Kidney capillary endothelial cell (primary cell): ENCODE data around the gene TRPC3.
"Not testable (repeated sequence)": the region's sequence is repeated elsewhere in the genome, so short reads cannot be mapped to it uniquely, and the experiment has no call there.

Source experiments
- DNase-seq: peaks from one replicate; pipeline ENCODE4 v3.0.0-alpha.2; 2018; ENCODE audit warnings: low spot score

The TRPC3 gene

GRCh38 chr4:121946644-121947043, 5.2 kb downstream of the TRPC3 start:
- no peak for DNase-seq

DNA sequence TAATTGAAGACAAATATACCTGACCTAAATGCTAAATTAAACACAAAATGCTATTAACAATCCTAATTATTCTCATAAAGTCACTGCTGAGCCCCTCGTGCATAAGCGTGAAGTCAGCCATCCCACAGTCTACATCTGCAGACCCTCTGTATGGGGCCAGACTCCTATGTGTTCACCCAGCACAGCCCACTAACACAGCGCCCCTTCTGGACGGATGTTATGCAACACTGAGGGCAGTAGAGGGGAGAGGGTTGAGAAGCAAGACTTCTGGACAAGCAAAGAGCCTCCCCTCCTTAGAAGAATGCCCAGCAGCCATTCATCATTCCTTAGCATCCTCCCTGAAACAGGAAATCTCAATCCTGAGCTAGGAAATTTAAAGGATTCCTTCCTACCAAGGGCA, 7.9 kb downstream of the TRPC3 start:
- no peak for DNase-seq

GRCh38 chr4:121939690-121940089, 12.2 kb downstream of the TRPC3 start:
- DNase-seq = no peak

GRCh38 chr4:121938282-121939092, 13.4 kb downstream of the TRPC3 start:
- no peak for DNase-seq

DNA sequence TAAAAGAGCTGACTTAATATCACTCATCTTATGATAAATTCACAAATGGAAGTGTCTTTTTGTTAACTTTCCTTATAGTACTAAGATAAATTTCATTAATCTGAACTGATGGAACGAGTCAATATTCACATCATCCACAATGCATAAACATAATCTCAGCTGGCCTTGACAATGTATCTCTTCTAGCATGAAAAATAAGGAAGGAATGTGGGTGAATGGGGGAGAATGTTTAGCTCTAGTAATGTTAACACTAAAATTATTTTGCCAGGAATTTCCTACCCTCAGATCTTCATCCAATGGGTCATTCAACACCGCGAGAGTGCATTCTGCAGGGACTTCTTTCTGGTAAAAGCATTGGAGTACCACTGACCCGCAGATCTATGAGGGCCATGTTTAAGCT, 15.8 kb downstream of the TRPC3 start:
- DNase-seq = no peak

DNA sequence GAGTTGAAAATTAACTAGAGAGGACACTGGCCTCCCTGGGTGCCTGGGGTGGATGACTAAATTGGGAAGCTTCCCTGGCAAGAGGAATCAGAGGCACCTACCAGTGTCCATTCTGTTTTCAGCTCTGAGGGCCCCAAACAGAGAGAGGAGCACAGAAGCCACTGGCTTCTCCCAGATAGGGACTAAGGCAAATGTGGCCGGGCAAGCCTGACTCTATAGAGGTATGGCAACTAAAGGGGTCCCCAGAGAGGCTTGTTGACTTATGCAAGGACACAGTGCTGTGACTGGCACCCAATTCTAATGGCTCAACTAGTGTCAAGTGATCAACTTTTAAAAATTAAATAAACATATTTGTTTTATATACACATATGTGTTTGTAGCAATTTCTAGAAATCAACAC, 17.2 kb downstream of the TRPC3 start:
- DNase-seq = no peak

- no peak for DNase-seq
These were observed 19.5 kb downstream of the TRPC3 start for GRCh38 chr4:121932212-121932974.

GRCh38 chr4:121930304-121930703, 21.6 kb downstream of the TRPC3 start:
- no peak for DNase-seq

DNA sequence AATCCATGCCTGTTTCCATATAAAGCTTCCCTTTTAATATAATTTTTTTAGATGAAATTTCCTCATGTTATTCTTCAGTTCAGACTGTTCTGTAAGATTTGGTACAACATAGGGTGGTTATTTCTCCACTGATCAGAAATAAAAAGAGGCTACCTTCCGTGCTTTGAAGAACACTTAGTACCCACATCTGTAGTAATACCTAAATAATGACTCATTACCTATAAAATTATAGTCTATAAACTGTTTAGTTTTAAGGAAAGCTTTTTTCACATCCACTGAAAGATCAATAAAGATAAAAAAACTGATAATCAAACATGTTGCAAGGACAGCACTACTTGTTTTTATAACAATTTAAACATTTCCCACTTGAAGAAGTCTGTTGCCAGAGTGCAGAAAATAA, 23.9 kb downstream of the TRPC3 start:
- DNase-seq = no peak

DNA sequence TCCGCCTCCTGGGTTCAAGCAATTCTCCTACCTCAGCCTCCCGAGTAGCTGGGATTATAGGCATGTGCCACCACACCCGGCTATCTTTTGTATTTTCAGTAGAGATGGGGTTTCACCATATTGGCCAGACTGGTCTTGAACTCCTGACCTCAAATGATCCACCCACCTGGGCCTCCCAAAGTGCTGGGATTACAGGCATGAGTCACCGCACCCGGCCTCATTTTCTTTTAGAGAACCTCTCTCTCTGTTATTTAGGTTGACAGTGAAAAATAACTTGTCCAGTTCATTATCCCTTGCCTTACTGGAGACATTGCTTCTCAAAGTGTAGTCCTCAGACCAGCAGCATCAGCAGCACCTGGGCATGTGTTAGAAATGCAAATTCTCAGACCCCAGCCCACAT, 25.4 kb downstream of the TRPC3 start:
- not testable (repeated sequence) for DNase-seq

DNA sequence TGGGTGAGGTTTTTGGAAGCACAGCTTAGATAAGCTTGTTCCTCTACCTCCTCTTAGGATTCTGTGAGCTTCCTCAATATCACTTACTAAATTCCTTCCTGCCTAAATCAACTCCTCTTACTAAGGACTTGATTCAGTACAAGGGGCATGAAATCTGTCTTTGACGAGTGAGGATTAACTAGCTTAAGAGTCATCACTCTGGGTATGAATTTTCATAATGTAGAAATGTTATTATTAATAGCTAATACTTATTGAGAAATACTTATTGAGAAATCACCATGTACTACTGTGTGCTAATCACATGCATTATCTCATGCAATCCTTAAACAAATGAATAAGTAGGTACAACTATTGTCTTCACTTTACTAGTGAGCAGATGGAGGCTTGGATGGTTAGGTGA, 28.6 kb downstream of the TRPC3 start:
- DNase-seq = no peak

- no peak for DNase-seq
These were observed 38.2 kb downstream of the TRPC3 start for GRCh38 chr4:121913667-121914066.

GRCh38 chr4:121908346-121908745, 43.5 kb downstream of the TRPC3 start:
- no peak for DNase-seq

- DNase-seq = peak; percentile 49
These were observed 51.5 kb downstream of the TRPC3 start for GRCh38 chr4:121900132-121900983.

DNA sequence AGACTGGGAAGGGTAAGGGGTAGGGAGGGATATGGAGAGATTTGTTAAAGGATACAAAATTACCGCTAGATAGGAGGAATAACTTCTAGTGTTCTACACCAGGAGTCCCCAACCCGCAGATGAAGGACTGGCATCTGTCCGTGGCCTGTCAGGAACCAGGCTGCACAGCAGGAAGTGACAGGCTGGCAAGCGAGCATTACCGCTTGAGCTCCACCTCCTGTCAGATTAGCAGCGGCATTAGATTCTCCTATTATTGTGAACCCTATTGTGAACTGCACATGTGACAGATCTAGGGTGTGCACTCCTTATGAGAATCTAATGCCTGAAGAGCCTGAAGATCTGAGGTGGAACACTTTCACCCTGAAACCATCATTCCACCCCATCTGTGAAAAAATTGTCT, 53.7 kb downstream of the TRPC3 start:
- DNase-seq = peak; percentile 6

- no peak for DNase-seq
These were observed 63.7 kb downstream of the TRPC3 start for GRCh38 chr4:121888134-121888533.

- no peak for DNase-seq
These were observed 66.7 kb downstream of the TRPC3 start for GRCh38 chr4:121885115-121885514.

DNA sequence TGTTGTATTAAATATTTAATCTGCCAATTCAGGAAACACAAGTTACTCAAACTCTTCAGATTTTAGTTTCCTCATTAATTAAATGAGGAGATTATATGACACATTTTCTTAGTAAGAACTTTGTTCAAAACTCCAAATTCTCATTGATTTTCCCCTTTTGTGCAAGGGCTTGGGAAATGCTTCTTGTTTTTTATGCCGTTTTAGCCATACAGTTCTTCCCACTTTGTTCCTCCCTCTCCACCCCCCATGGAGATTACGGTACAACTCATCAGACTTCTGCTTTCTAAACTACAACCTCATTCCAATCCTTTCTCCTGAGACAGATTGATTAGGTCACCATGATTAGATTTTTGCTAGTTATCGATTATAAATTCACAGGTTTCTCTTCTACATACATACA, 70.7 kb downstream of the TRPC3 start:
- DNase-seq = no peak

- DNase-seq = no peak
These were observed 72.7 kb downstream of the TRPC3 start for GRCh38 chr4:121879135-121879534.

DNA sequence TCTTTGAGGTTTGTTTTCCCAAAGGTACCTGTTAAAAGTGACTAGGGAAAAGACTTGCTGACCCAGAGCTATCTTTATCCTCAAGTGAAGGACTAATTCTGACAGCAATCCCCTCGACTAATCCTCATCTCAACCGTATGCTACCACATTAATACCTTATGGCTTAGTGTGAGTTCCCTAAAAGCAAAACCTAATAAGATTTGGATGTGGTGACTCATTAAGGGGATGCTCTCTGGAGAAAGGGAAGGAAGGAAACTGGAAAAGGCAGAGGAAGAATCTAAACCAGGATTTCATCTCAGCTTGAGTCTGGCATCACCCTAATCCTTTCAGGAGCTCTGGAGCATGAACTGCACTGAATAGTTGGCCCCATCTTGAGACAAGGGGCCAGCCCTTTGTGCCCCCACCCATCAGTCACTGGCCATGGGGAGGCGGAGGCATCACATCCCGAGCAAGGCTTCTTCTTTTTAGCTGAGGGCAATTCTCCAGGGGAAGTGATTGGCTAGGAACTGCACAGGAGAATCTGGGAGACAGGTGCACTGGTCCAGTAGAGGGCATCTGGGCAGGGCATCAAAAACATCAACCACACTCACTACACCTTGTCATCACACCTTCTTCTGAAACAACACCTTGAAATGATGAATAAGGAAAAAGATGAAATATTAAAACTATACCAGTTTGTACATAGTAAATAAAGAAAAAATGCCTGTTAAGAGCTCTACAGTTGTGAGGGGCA, 74.7 kb downstream of the TRPC3 start:
- no peak for DNase-seq

DNA sequence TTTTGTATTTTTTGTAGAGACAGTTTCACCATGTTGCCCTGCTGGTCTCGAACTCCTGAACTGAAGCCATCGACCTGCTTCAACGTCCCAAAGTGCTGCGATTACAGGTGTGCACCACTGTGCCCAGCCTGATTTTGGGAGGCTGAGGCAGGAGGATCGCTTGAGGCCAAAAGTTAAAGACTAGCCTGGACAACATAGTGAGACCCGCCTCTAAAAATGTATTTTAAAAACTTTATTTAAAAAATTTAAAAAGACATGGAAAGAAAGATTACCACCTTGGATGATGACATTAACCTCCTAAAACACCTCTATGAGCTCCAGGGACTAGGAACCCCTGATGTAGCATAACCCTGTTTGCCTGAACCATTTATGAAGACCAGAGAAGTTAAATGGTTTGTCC, 75.8 kb downstream of the TRPC3 start:
- DNase-seq = no peak

- no peak for DNase-seq
These were observed 76.2 kb downstream of the TRPC3 start for GRCh38 chr4:121875652-121876051.
